Ovary (tissue), 9 donors: ENCODE data around the gene MTERF1. TPM values are rescaled to one million over a fixed set of nuclear protein-coding genes. Genes with fewer than 3 reads are reported as not detected.
"Not testable (repeated sequence)": the region's sequence is repeated elsewhere in the genome, so short reads cannot be mapped to it uniquely, and the experiment has no call there.

Source experiments
- DNase-seq, 5 donors: peaks; one replicate each; pipeline ENCODE4 v3.0.0-alpha.2; 2019 to 2020
- H3K27ac ChIP-seq, 2 donors: fragments of 200-600 bp; one replicate each; pipeline versions ENCODE4 v1.5.1 to v1.8.0; 2019 to 2022
- H3K27me3 ChIP-seq: fragments of 200-600 bp; one replicate; pipeline ENCODE4 v1.8.0; 2022
- H3K36me3 ChIP-seq: fragments of 200-600 bp; sonication (generic); one replicate; pipeline ENCODE4 v1.5.1; 2019
- H3K4me1 ChIP-seq: one replicate; pipeline ENCODE4 v1.8.1; 2013; ENCODE audit warnings: mild to moderate bottlenecking, moderate library complexity; ENCODE audit not compliant: insufficient read depth
- H3K4me3 ChIP-seq: fragments of 200-600 bp; sonication (generic); one replicate; pipeline ENCODE4 v1.5.1; 2017
- H3K9me3 ChIP-seq, 2 donors: fragments of 200-600 bp in 1 of 2; sonication (generic) in 1 of 2; one replicate each; pipeline versions ENCODE4 v1.5.1 to v1.8.1; 2013 to 2019; ENCODE audit warnings: mild to moderate bottlenecking in 1 of 2, moderate library complexity in 1 of 2
- EP300 ChIP-seq: sonication (generic); formaldehyde crosslinking; IDR thresholded peaks from one replicate; pipeline ENCODE4 v1.6.1; 2017; ENCODE audit warnings: antibody characterized with exemption
- POLR2A ChIP-seq: fragments of 450-650 bp; IDR thresholded peaks from one replicate; pipeline ENCODE4 v1.6.1; 2017; ENCODE audit warnings: antibody characterized with exemption, mild to moderate bottlenecking, moderate library complexity
- whole genome bisulfite sequencing, 3 donors: extraction: QIAGEN DNeasy Blood & Tissue Kit in 1 of 3; methylation state at CpG; one replicate each; pipeline versions ENCODE4 v1.1.5 to v1.1.7; 2013 to 2017; 5-methylcytosine and 5-hydroxymethylcytosine counted together
- intact Hi-C, 4 donors: fragments of 100-400 bp; cut with DNase I; formaldehyde crosslinking; loops; one replicate each; pipeline versions ENCODE4 v1.11.0 to v1.15.1; 2022 to 2023
- polyA plus RNA-seq, 2 donors: library from polyadenylated mRNA; stranded (reverse); fragments of 200-250 nt in 1 of 2; fragments of 350-450 nt in 1 of 2; fragmentation: Illumina TruSeq in 1 of 2; extraction: RNeasy Lipid Tissue Mini Kit (QIAGEN cat#74804) in 1 of 2; gene quantifications; one replicate each; pipeline ENCODE4 v1.2.3, GENCODE V29; 2013 to 2014
- total RNA-seq, 7 donors: library from RNA; depleted of rRNA in 2 of 7; stranded (reverse); fragments of >200 nt in 2 of 7; fragmentation: NEBNext Ultra II Directional in 3 of 7; extraction: Animal tissue kit (Norgen Biotek cat#: 25700) in 3 of 7; gene quantifications; one replicate each; pipeline versions ENCODE4 v1.1.0 to v1.2.4, GENCODE V29; 2016 to 2023
- TF ChIP-seq, protein P1 (sequence below), 3 donors: fragments of 450-650 bp in 2 of 3; fragments of 200-600 bp in 1 of 3; IDR thresholded peaks; one replicate each; pipeline versions ENCODE4 v1.5.1 to v1.8.0; 2016 to 2022; ENCODE audit warnings: antibody characterized with exemption in 3 of 3, mild to moderate bottlenecking in 1 of 3
- donor health status: DM: no; HTN: no; CAD: no; lungs with moderate emphysema.
- donor health status: DM: no; HTN: no; CAD: no.
- donor health status: Bipolar disorder and iron deficiency.
- donor health status: DM: yes; HTN: yes; CAD: no.
- donor health status: DM: no; HTN: no; CAD: no.
- donor health status: DM: yes; HTN: yes; CAD: no.

Gene MTERF1
- total and polyA plus RNA-seq, 9 donors, result 2.8 to 17.8 (median 9.9) TPM

DNA sequence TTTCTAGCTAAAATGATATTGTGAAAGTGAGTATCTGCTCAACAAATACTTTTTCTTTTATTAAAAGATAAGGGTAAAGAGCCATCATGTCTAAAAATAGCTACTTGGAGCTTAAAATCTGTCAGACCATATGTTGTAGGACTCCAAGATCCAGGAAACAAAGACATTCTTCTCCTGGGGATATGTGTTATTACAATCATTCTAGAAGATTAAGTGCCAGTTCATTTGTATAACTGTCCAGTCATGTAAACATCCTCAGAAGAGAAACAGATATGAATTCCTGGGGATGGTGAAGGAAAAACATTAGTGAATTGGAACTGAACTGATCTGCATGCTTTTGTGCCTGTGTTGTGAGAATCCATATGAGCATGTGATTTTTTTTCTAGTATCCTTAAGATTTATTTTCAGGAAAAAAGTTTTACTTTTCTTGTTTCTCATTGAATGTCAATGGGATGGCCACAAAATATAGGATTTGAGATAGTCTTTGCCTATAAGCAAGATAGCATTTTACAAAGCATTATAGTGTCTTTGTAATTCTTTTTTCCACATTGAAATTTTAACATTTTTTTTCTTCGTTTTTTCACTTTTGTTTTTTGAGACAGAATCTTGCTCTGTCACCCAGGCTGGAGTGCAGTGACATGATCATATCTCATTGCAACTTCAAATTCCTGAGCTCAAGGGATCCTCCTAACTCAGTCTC is 14.4 kb upstream of the MTERF1 start:
- intact Hi-C loops, result no loop called here
- WGBS, 3 donors, result 27 to 59% (median 35%) methylated on average over 1 of the region's 1 CpG

DNA sequence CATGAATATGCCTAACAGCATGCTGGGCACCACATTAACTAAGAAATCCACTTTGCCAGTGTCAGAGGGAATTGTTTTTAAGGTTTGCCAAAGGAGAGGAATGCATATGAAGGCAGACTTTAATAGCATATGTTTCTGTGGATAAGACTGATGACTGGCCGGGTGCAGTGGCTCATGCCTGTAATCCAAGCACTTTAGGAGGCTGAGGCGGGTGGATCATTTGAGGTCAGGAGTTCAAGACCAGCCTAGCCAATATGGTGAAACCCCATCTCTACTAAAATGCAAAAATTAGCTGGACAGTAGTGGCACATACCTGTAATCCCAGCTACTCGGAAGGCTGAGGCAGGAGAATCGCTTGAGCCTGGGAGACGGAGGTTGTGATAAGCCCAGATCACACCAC is 13.2 kb upstream of the MTERF1 start:
- DNase-seq, H3K27ac ChIP-seq, intact Hi-C loops, H3K9me3 ChIP-seq, H3K4me1 ChIP-seq, H3K4me3 ChIP-seq, H3K36me3 ChIP-seq, H3K27me3 ChIP-seq: not testable (repeated sequence)
- WGBS, 3 donors, result 87 to 91% (median 91%) methylated on average over 5 of the region's 5 CpGs

More for the DNA sequence above, 14.4 kb upstream of the MTERF1 start:
- no peak for DNase-seq
- Histone ChIP-seq H3K27ac (no peak overlapping the region), H3K4me1 (no peaks in the 10 kb centered on the region), H3K4me3 (no peak overlapping the region), H3K36me3 (no peaks in the 10 kb centered on the region), H3K9me3 (no peaks in the 10 kb centered on the region), H3K27me3 (no peaks in the 10 kb centered on the region)
- TF ChIP-seq, protein P1, sequence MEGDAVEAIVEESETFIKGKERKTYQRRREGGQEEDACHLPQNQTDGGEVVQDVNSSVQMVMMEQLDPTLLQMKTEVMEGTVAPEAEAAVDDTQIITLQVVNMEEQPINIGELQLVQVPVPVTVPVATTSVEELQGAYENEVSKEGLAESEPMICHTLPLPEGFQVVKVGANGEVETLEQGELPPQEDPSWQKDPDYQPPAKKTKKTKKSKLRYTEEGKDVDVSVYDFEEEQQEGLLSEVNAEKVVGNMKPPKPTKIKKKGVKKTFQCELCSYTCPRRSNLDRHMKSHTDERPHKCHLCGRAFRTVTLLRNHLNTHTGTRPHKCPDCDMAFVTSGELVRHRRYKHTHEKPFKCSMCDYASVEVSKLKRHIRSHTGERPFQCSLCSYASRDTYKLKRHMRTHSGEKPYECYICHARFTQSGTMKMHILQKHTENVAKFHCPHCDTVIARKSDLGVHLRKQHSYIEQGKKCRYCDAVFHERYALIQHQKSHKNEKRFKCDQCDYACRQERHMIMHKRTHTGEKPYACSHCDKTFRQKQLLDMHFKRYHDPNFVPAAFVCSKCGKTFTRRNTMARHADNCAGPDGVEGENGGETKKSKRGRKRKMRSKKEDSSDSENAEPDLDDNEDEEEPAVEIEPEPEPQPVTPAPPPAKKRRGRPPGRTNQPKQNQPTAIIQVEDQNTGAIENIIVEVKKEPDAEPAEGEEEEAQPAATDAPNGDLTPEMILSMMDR (IDR thresholded peaks at IDR 0.05), result no peak
- TF ChIP-seq POLR2A, result no peak
- TF ChIP-seq EP300, result no peak

DNA sequence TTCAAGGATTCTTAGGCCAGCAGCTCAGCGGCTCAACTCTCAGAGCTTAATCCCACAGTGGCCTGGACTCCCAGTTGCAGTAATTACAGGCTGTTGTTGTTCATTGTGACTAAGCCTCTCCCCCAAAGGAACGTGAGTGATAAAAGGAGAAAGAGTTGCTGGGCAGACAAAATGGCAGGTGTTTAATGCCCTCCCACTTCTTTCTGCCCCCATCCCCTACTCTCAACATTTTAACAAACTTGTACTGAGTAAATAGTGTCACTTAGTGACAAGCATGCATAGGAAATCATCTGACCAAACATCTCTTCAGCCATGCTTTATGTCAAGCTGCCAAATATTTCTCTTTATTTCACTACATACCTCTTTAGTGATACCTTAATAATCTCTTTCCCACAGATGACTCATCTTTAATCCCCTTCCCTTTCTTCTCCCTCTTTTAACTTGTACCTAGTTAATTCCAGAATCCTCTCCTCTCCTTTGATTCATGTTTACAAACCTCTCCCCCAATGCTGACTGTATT is 12.4 kb upstream of the MTERF1 start:
- H3K36me3 ChIP-seq, result no peaks in the 10 kb centered on the region
- WGBS, 3 donors, result 24 to 28% (median 28%) methylated on average over 2 of the region's 2 CpGs
- no peaks in the 10 kb centered on the region for H3K4me1 ChIP-seq
- no peaks in the 10 kb centered on the region for H3K9me3 ChIP-seq
- no peak for DNase-seq
- H3K27ac ChIP-seq, result no peak overlapping the region
- H3K4me3 ChIP-seq, result no peak overlapping the region
- TF ChIP-seq POLR2A (no peak), EP300 (no peak)
- TF ChIP-seq, protein P1 (IDR thresholded peaks at IDR 0.05), result no peak
- intact Hi-C loops, result no loop called here
- no peaks in the 10 kb centered on the region for H3K27me3 ChIP-seq

DNA sequence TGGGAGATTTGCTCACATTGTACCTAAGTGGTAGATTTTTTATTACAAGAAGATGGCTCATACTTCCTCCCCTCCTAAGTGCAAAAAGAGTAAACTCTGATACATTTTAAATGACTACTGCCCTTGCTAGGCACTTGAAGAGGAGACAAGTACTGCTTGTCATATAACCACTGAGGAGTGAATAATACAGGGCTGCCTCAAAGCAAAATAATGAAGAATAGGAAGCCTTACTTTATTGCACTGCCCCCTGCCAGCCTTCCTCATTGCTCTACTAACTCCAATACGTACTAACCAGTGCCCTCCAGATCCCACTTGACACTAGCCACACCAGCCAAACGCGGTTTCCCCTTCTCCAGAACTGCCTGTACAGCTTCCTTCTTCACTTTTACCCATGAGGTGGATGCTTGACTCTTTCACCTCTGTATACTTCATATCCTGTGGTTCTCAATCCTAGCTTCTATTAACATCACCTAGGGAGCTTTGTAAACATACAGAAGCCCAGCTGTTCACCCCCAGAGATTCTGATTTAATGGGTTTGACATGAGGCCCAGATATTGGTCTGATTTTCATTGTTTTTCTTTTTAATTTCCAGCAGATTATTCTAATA is 11.7 kb upstream of the MTERF1 start:
- WGBS, 3 donors, result 59 to 79% (median 59%) methylated on average over 3 of the region's 3 CpGs
- Histone ChIP-seq H3K27ac (no peak overlapping the region), H3K4me3 (no peak overlapping the region), H3K4me1 (no peaks in the 10 kb centered on the region), H3K9me3 (no peaks in the 10 kb centered on the region), H3K36me3 (no peaks in the 10 kb centered on the region), H3K27me3 (no peaks in the 10 kb centered on the region)
- no peak for TF ChIP-seq POLR2A
- TF ChIP-seq EP300, result no peak
- TF ChIP-seq, protein P1 (IDR thresholded peaks at IDR 0.05), result no peak
- intact Hi-C loops, result no loop called here
- no peak for DNase-seq

DNA sequence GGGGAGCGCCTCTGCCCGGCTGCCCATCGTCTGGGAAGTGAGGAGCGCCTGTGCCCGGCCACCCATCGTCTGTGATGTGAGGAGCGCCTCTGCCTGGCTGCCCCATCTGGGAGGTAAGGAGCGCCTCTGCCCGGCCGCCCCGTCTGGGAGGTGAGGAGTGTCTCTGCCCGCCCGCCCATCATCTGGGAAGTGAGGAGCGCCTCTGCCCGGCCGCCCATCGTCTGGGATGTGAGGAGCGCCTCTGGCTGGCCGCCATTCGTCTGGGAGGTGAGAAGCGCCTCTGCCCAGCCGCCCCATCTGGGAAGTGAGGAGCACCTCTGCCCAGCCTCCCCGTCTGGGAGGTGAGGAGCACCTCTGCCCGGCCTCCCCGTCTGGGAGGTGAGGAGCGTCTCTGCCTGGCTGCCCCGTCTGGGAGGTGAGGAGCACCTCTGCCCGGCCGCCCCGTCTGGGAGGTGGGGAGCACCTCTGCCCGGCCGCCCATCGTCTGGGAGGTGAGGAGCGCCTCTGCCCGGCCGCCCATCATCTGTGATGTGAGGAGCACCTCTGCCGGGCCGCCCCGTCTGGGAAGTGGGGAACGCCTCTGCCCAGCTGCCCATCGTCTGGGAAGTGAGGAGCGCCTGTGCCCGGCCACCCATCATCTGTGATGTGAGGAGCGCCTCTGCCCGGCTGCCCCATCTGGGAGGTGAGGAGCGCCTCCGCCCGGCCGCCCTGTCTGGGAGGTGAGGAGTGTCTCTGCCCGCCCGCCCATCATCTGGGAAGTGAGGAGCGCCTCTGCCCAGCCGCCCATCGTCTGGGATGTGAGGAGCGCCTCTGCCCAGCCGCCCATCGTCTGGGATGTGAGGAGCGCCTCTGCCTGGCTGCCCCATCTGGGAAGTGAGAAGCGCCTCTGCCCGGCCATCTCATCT is 8.0 kb upstream of the MTERF1 start:
- DNase-seq, result peak in 1 of 5 donors; percentile 13
- H3K27ac ChIP-seq, H3K4me3 ChIP-seq, intact Hi-C loops, H3K4me1 ChIP-seq, H3K27me3 ChIP-seq, H3K36me3 ChIP-seq, H3K9me3 ChIP-seq: not testable (repeated sequence)
- 95 to 96% (median 96%) methylated on average over 52 to 60 of the region's 60 CpGs for WGBS, 3 donors

DNA sequence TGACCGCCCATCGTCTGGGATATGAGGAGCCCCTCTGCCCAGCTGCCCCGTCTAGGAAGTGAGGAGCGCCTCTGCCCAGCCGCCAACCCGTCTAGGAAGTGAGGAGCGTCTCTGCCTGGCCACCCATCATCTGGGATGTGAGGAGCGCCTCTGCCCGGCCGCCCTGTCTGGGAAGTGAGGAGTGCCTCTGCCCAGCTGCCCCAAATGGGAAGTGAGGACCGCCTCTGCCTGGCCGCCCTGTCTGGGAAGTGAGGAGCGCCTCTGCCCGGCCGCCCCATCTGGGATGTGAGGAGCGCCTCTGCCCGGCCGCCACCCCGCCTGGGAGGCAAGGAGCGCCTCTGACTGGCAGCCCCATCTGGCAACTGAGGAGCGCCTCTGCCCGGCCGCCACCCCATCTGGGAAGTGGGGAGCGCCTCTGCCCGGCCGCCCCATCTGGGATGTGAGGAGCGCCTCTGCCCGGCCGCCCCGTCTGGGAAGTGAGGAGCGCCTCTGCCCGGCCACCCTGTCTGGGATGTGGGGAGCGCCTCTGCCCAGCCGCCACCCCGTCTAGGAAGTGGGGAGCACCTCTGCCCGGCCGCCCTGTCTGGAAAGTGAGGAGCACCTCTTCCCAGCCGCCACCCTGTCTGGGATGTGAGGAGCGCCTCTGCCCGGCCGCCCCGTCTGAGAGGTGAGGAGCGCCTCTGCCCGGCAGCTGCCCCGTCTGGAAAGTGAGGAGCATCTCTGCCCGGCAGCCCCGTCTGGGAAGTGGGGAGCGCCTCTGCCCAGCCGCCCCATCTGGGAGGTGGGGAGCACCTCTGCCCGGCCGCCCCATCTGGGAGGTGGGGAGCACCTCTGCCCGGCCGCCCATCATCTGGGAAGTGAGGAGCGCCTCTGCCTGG is 7.1 kb upstream of the MTERF1 start:
- H3K9me3 ChIP-seq, H3K36me3 ChIP-seq, intact Hi-C loops, H3K27me3 ChIP-seq, H3K4me3 ChIP-seq, H3K4me1 ChIP-seq, H3K27ac ChIP-seq: not testable (repeated sequence)
- DNase-seq, result peak in 1 of 5 donors; percentile 9
- WGBS, 3 donors, result 92 to 94% (median 93%) methylated on average over 47 to 54 of the region's 54 CpGs
